ENCODE data around the gene LYRM4.

GRCh38 chr6:5116243-5116991 is 144.3 kb downstream of the LYRM4 start:
- TF ChIP-seq CTCF (IDR thresholded peaks at IDR 0.05; ENCODE audit: low read length) (no peak), EZH2 (IDR thresholded peaks at IDR 0.05; ENCODE audit: borderline replicate concordance, low read length) (no peak)

Data from OCI-LY1 (cell line).